Fibroblast of skin of left quadriceps (primary cell): ENCODE results near the gene TSHZ1.
A peak's percentile ranks its signal among the peaks of the same experiment; 100 is the strongest.

Experiments
- DNase-seq, 2 experiments: peaks; one replicate each; pipeline ENCODE4 v3.0.0-alpha.2; 2013; ENCODE audit warnings: low read depth in 2 of 2

Gene TSHZ1

GRCh38 chr18:75275226-75275625 lies 64.6 kb downstream of the TSHZ1 start:
- no peak for DNase-seq

- DNase-seq = peak; percentile 48 to 63
Measured at GRCh38 chr18:75276818-75277609, 66.4 kb downstream of the TSHZ1 start.

GRCh38 chr18:75277610-75277928 lies 67.0 kb downstream of the TSHZ1 start:
- DNase-seq = no peak

- no peak for DNase-seq
Measured at GRCh38 chr18:75279381-75279780, 68.8 kb downstream of the TSHZ1 start.

GRCh38 chr18:75280427-75281280 lies 70.1 kb downstream of the TSHZ1 start:
- no peak for DNase-seq

- DNase-seq = no peak
Measured at GRCh38 chr18:75282746-75283145, 72.1 kb downstream of the TSHZ1 start.

GRCh38 chr18:75283731-75284130 lies 73.1 kb downstream of the TSHZ1 start:
- no peak for DNase-seq

GRCh38 chr18:75284566-75284965 lies 74.0 kb downstream of the TSHZ1 start:
- DNase-seq = no peak

GRCh38 chr18:75285876-75286275 lies 75.3 kb downstream of the TSHZ1 start:
- no peak for DNase-seq

- DNase-seq = no peak
Measured at GRCh38 chr18:75287006-75287405, 76.4 kb downstream of the TSHZ1 start.

- no peak for DNase-seq
Measured at GRCh38 chr18:75287700-75288099, 77.1 kb downstream of the TSHZ1 start.

- DNase-seq = no peak
Measured at GRCh38 chr18:75289761-75290160, 79.2 kb downstream of the TSHZ1 start.

GRCh38 chr18:75290737-75291358 lies 80.3 kb downstream of the TSHZ1 start:
- DNase-seq = no peak

- DNase-seq = no peak
Measured at GRCh38 chr18:75291460-75291859, 80.9 kb downstream of the TSHZ1 start.

- no peak for DNase-seq
Measured at GRCh38 chr18:75293591-75293990, 83.0 kb downstream of the TSHZ1 start.

- DNase-seq = peak in 1 of 2 experiments; percentile 16
Measured at GRCh38 chr18:75297731-75298130, 87.1 kb downstream of the TSHZ1 start.

- no peak for DNase-seq
Measured at GRCh38 chr18:75304678-75305557, 94.3 kb downstream of the TSHZ1 start.

- DNase-seq = no peak
Measured at GRCh38 chr18:75305984-75306383, 95.4 kb downstream of the TSHZ1 start.

- DNase-seq = no peak
Measured at GRCh38 chr18:75307530-75307929, 96.9 kb downstream of the TSHZ1 start.

GRCh38 chr18:75309564-75309963 lies 99.0 kb downstream of the TSHZ1 start:
- DNase-seq = no peak

GRCh38 chr18:75314117-75314516 lies 103.5 kb downstream of the TSHZ1 start:
- DNase-seq = no peak

- DNase-seq = no peak
Measured at GRCh38 chr18:75314606-75315005, 104.0 kb downstream of the TSHZ1 start.
